Breast epithelium (tissue), 4 donors: ENCODE data around the gene NAA25. TPM values are rescaled to one million over a fixed set of nuclear protein-coding genes. Genes with fewer than 3 reads are reported as not detected.
A peak's percentile ranks its signal among the peaks of the same experiment; 100 is the strongest.

Experiments
- DNase-seq, 2 donors: peaks; one replicate each; pipeline ENCODE4 v3.0.0-alpha.2; 2019; ENCODE audit warnings: low spot score in 2 of 2
- H3K27ac ChIP-seq, 2 donors: fragments of 200-600 bp; sonication (generic) in 1 of 2; one replicate each; pipeline ENCODE4 v1.5.1; 2016 to 2019; ENCODE audit warnings: mild to moderate bottlenecking in 1 of 2
- H3K27me3 ChIP-seq, 2 donors: fragments of 200-600 bp; sonication (generic) in 1 of 2; one replicate each; pipeline versions ENCODE4 v1.5.1 to v1.6.0; 2017 to 2019; ENCODE audit warnings: control low read depth in 1 of 2, mild to moderate bottlenecking in 1 of 2
- H3K36me3 ChIP-seq: fragments of 200-600 bp; one replicate; pipeline ENCODE4 v1.5.1; 2019
- H3K4me1 ChIP-seq, 2 donors: fragments of 200-600 bp; sonication (generic); one replicate each; pipeline ENCODE4 v1.5.1; 2016 to 2019; ENCODE audit warnings: control low read depth in 1 of 2
- H3K4me3 ChIP-seq, 3 donors: fragments of 200-600 bp; sonication (generic); 1 replicate in 2 of 3; 2 replicates in 1 of 3; pipeline ENCODE4 v1.5.1; 2016 to 2019; ENCODE audit warnings: mild to moderate bottlenecking in 3 of 3, moderate library complexity in 2 of 3
- H3K9me3 ChIP-seq, 2 donors: fragments of 200-600 bp; sonication (generic) in 1 of 2; one replicate each; pipeline ENCODE4 v1.5.1; 2016 to 2019; ENCODE audit warnings: control low read depth in 1 of 2
- POLR2A ChIP-seq: fragments of 450-650 bp; IDR thresholded peaks from one replicate; pipeline ENCODE4 v1.6.1; 2016; ENCODE audit warnings: antibody characterized with exemption, mild to moderate bottlenecking, moderate library complexity
- POLR2AphosphoS5 ChIP-seq, 3 donors: sonication (generic); formaldehyde crosslinking; IDR thresholded peaks; one replicate each; pipeline ENCODE4 v1.6.1; 2017; ENCODE audit warnings: antibody characterized with exemption in 3 of 3
- intact Hi-C: fragments of 100-400 bp; cut with DNase I; formaldehyde crosslinking; loops from one replicate; pipeline ENCODE4 v1.15.1; 2023; ENCODE audit warnings: low total_unique reads
- total RNA-seq, 3 donors: library from RNA; depleted of rRNA; stranded (reverse); fragments of >200 nt; gene quantifications; one replicate each; pipeline ENCODE4 v1.1.0, GENCODE V29; 2016
- TF ChIP-seq, protein P1 (sequence below), 3 donors: fragments of 450-650 bp; IDR thresholded peaks; one replicate each; pipeline ENCODE4 v1.5.1; 2016 to 2017; ENCODE audit warnings: antibody characterized with exemption in 3 of 3, mild to moderate bottlenecking in 3 of 3, moderate library complexity in 3 of 3

NAA25 gene
- total RNA-seq, 3 donors from 2014 or later, result 16.8 to 48.3 (median 37.0) TPM

DNA sequence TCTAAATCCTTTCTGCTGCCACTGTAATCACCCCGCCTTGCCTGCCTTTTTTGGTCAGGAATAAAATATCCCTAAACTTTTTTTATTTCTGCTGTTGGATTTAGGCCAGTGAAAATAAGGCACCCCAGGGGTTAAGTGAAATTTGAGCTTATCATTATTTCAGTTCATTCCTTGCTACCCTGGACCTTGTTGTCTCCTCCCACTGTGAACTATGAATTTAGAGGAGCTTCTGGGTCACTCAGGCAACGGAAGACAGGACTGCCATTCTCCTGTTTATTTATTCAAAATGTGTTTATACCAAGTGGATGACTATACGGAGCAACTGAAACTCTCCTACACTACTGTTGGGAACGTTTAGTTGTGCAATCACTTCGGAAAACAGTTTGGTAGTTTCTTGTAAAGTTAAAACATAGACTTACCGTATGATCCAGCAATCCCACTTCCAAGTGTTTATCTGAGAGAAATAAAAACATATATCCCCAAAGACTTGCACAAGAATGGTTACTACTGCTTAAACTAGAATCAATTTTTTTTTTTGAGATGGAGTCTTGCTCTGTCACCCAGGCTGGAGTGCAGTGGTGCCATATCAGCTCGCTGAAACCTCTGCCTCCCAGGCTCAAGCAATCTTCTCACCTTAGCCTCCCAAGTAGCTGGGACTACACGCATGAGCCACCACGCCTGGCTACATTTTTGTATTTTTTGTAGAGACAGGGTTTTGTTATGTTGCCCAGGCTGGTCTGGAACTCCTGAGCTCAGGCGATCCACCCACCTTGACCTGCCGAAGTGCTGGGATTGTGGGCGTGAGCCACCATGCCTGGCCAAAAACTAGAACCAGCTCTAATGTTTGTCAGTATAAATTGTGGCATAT is 14.5 kb upstream of the NAA25 start:
- no peaks in the 10 kb centered on the region for H3K36me3 ChIP-seq
- TF ChIP-seq POLR2A (no peak), POLR2AphosphoS5 (IDR thresholded peaks at IDR 0.05) (no peak)
- TF ChIP-seq, protein P1, sequence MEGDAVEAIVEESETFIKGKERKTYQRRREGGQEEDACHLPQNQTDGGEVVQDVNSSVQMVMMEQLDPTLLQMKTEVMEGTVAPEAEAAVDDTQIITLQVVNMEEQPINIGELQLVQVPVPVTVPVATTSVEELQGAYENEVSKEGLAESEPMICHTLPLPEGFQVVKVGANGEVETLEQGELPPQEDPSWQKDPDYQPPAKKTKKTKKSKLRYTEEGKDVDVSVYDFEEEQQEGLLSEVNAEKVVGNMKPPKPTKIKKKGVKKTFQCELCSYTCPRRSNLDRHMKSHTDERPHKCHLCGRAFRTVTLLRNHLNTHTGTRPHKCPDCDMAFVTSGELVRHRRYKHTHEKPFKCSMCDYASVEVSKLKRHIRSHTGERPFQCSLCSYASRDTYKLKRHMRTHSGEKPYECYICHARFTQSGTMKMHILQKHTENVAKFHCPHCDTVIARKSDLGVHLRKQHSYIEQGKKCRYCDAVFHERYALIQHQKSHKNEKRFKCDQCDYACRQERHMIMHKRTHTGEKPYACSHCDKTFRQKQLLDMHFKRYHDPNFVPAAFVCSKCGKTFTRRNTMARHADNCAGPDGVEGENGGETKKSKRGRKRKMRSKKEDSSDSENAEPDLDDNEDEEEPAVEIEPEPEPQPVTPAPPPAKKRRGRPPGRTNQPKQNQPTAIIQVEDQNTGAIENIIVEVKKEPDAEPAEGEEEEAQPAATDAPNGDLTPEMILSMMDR (IDR thresholded peaks at IDR 0.05), result no peak
- peaks cover 3 to 24% of the 10 kb centered on the region in 2 donors for H3K4me1 ChIP-seq
- H3K4me3 ChIP-seq, result no peak overlapping the region
- peak overlapping the region; percentile 71 to 88 for H3K27ac ChIP-seq
- H3K27me3 ChIP-seq, result no peaks in the 10 kb centered on the region
- no peaks in the 10 kb centered on the region for H3K9me3 ChIP-seq
- intact Hi-C loops, result no loop called here
- DNase-seq, result no peak

DNA sequence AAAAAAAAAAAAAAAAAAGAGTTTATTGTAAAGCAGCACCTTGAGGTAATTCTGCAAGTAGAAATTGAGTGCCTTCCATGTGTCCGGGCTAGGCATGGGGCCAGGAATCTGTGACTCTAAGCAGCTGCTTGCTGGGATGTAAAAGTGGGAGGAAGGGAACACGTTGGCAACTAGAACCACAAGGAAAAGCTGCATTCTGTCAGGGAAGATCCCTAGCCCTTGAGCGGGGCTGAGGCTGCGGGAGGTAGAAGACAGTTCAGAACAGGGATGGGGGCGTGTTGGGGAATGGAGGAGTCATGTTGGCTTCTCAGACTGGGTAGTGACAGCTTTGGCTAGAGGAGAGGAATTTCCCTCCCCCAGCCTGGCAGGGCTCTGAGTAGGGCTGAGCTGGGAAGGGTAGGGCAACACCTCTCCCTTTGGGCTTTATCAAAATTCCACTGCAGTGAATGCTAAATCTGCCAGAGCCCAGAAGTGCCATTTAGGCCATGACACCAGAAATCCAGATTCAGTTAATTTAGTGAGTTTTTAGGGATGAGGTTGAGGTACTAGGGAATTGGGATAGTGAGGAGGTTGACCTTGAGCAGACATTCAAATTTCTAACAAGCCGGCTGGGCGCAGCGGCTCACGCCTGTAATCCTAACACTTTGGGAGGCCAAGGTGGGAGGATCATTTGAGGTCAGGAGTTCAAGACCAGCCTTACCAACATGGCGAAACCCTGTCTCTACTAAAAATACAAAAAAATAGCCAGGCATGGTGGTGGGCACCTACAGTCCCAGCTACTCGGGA is 13.4 kb upstream of the NAA25 start:
- intact Hi-C loops, result no loop called here

DNA sequence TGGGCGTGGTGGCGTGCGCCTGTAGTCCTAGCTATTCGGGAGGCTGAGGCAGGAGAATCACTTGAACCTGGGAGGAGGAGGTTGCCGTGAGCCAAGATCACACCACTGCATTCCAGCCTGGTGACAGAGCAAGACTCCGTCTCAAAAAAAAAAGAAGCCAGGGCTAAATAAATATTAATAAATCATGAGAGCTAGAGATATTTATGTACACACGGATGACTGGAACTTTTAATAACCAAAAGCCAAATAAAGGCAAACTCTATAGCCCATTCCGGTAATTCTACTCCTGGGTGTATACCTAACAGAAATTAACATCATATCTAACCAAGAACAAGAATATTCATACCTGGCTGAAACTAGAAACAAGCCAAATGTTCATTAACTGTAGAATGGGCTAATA is 9.1 kb upstream of the NAA25 start:
- H3K9me3 ChIP-seq, result no peaks in the 10 kb centered on the region
- H3K4me1 ChIP-seq, result peaks cover 0 to 8% of the 10 kb centered on the region in 2 donors
- TF ChIP-seq POLR2AphosphoS5 (IDR thresholded peaks at IDR 0.05) (no peak), POLR2A (no peak)
- TF ChIP-seq, protein P1 (IDR thresholded peaks at IDR 0.05), result no peak
- no peaks in the 10 kb centered on the region for H3K27me3 ChIP-seq
- intact Hi-C loops, result no loop called here
- no peaks in the 10 kb centered on the region for H3K36me3 ChIP-seq
- DNase-seq, result peak in 1 of 2 donors; percentile 21
- peak overlapping the region; percentile 8 to 70 for H3K27ac ChIP-seq
- H3K4me3 ChIP-seq, result no peak overlapping the region

More for the DNA sequence above, 13.4 kb upstream of the NAA25 start:
- TF ChIP-seq, protein P1 (IDR thresholded peaks at IDR 0.05), result no peak
- peak in 2 of 3 donors; percentile 20 to 28 for TF ChIP-seq POLR2AphosphoS5 (IDR thresholded peaks at IDR 0.05)
- peak overlapping the region; percentile 71 to 88 for H3K27ac ChIP-seq
- no peaks in the 10 kb centered on the region for H3K9me3 ChIP-seq
- H3K4me3 ChIP-seq, result peak overlapping the region in 1 of 3 donors; percentile 5
- peaks cover 3 to 17% of the 10 kb centered on the region in 2 donors for H3K4me1 ChIP-seq
- no peaks in the 10 kb centered on the region for H3K27me3 ChIP-seq
- H3K36me3 ChIP-seq, result no peaks in the 10 kb centered on the region
- DNase-seq, result peak; percentile 74 to 78

DNA sequence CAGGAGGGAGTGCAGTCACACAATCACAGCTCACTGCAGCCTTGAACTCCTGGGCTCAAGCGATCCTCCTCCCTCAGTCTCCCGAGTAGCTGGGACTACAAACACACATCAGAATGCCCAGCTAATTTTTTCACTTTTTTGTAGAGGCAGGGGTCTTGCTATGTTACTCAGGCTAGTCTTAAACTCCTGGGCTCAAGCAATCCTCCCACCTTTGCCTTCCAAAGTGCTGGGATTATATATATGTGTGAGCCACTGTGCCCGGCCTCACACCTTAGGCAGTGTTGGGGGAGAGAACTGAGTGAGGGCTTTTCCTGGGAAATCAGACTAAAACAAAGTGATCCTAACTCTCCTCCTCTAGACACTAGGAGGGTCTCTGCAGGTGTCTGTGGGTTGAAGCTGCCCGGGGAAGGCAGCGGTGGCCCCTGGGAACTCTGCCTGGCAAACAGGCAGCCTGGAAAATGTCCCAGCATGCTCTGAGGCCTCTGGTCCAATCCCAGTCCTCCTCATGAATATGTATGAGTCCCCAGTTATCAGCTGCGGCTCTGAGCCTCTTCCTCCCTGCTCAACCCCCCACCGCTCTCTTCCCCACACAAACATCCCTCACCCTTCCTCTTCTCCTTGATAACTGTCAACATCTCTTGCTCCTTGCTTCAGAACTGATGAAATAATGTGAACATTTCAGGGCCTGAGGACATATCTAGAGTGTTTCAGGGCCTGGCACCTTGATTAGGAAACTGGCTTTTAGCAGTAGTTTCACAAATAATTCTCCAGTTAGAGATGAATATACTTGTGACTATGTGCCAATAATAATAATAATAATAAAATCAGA is 7.9 kb upstream of the NAA25 start:
- no peaks in the 10 kb centered on the region for H3K27me3 ChIP-seq
- H3K36me3 ChIP-seq, result no peaks in the 10 kb centered on the region
- H3K9me3 ChIP-seq, result no peaks in the 10 kb centered on the region
- peak overlapping the region in 1 of 3 donors; percentile 4 for H3K4me3 ChIP-seq
- intact Hi-C loops, result no loop called here
- peaks cover 0 to under 1% of the 10 kb centered on the region in 2 donors for H3K4me1 ChIP-seq
- DNase-seq, result peak in 1 of 2 donors; percentile 23
- H3K27ac ChIP-seq, result peak overlapping the region; percentile 70 to 81
- TF ChIP-seq POLR2AphosphoS5 (IDR thresholded peaks at IDR 0.05) (no peak), POLR2A (no peak)
- TF ChIP-seq, protein P1 (IDR thresholded peaks at IDR 0.05), result no peak
